Muscle layer of colon (tissue), 2 donors: ENCODE measurements around the gene ARHGAP26.

Source experiments
- H3K27ac ChIP-seq: one replicate; pipeline ENCODE4 v1.7.0; 2013; ENCODE audit warnings: low read depth, mild to moderate bottlenecking, low read length, moderate library complexity
- H3K27me3 ChIP-seq, 2 donors: one replicate each; pipeline ENCODE4 v1.7.0; 2013; ENCODE audit warnings: low read length in 2 of 2, mild to moderate bottlenecking in 2 of 2; ENCODE audit not compliant: insufficient read depth in 2 of 2, control insufficient read depth in 1 of 2
- H3K36me3 ChIP-seq: one replicate; pipeline ENCODE4 v1.7.0; 2013; ENCODE audit warnings: mild to moderate bottlenecking, low read length; ENCODE audit not compliant: insufficient read depth
- H3K4me1 ChIP-seq: one replicate; pipeline ENCODE4 v1.7.0; 2013; ENCODE audit warnings: mild to moderate bottlenecking, low read length; ENCODE audit not compliant: insufficient read depth
- H3K4me3 ChIP-seq, 2 donors: one replicate each; pipeline ENCODE4 v1.7.0; 2013; ENCODE audit warnings: low read length in 2 of 2, low read depth in 1 of 2, mild to moderate bottlenecking in 1 of 2, moderate library complexity in 1 of 2
- H3K9ac ChIP-seq: one replicate; pipeline ENCODE4 v1.7.0; 2013; ENCODE audit warnings: low read length
- H3K9me3 ChIP-seq: one replicate; pipeline ENCODE4 v1.7.0; 2013; ENCODE audit warnings: mild to moderate bottlenecking, low read length
- donor health status: abdominal sarcoma.
- donor health status: Adenocarcinoma of cecum.

ARHGAP26 gene

DNA sequence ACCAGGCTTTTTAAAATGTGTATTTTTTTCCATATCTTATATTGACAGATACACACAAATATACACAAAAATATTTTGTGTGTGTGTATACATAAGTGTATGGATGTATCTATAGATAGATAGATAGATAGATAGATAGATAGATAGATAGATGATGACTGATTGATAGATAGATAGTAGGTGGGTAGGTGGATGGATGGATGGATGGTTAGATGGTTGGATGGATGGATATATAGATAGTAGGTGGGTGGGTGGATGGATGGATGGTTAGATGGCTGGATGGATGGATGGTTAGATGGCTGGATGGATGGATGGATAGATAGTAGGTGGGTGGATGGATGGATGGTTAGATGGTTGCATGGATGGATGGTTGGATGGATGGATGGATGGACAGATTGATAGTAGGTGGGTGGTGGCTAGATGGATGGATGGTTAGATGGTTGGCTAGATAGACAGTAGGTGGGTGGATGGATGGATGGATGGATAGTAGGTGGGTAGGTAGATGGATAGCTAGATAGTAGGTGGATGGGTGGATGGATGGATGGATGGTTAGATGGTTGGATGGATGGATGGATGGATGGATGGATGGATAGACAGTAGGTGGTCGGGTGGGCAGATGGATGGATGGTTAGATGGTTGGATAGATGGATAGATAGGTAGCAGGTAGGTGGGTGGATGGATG lies 477.1 kb downstream of the ARHGAP26 start:
- no peak overlapping the region for H3K4me3 ChIP-seq
- H3K27me3 ChIP-seq, result no peaks in the 10 kb centered on the region
- H3K4me1 ChIP-seq, result peaks cover 18% of the 10 kb centered on the region
- no peak overlapping the region for H3K27ac ChIP-seq
- no peak overlapping the region for H3K9ac ChIP-seq
- no peaks in the 10 kb centered on the region for H3K9me3 ChIP-seq
- no peaks in the 10 kb centered on the region for H3K36me3 ChIP-seq

GRCh38 chr5:143248391-143248790 lies 478.2 kb downstream of the ARHGAP26 start:
- Histone ChIP-seq H3K9ac (no peak overlapping the region), H3K27ac (no peak overlapping the region)

GRCh38 chr5:143248822-143249579 lies 478.8 kb downstream of the ARHGAP26 start:
- Histone ChIP-seq H3K27ac (no peak overlapping the region), H3K4me3 (no peak overlapping the region), H3K36me3 (no peaks in the 10 kb centered on the region), H3K9ac (no peak overlapping the region), H3K9me3 (no peaks in the 10 kb centered on the region), H3K27me3 (no peaks in the 10 kb centered on the region), H3K4me1 (peaks cover 11% of the 10 kb centered on the region)

More at GRCh38 chr5:143248391-143248790, 478.2 kb downstream of the ARHGAP26 start:
- Histone ChIP-seq H3K36me3 (no peaks in the 10 kb centered on the region), H3K27me3 (no peaks in the 10 kb centered on the region), H3K4me3 (no peak overlapping the region), H3K9me3 (no peaks in the 10 kb centered on the region), H3K4me1 (peaks cover 15% of the 10 kb centered on the region)

DNA sequence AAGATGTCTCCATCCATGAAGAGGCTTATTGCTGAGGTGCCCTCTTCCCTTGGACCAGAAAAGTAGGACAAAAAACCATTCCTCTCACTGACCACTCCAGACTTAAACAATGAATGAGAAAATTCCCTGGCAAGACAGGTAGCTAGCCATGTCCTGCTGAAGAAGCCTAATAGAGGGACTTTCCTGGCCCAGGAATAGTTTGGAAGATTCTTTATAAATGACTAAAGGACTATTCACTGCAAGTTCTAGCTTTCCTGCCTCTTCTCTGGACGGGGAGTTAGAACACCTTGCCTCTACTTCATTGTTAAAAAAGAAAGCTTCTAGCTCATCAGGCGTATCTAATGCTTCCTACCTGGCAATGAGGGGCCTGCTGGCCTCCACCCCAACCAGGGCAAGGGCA lies 479.7 kb downstream of the ARHGAP26 start:
- H3K27ac ChIP-seq, result no peak overlapping the region

GRCh38 chr5:143251190-143251589 lies 481.0 kb downstream of the ARHGAP26 start:
- no peaks in the 10 kb centered on the region for H3K9me3 ChIP-seq
- H3K27me3 ChIP-seq, result no peaks in the 10 kb centered on the region
- peaks cover 4% of the 10 kb centered on the region for H3K4me1 ChIP-seq
- H3K27ac ChIP-seq, result no peak overlapping the region
- no peaks in the 10 kb centered on the region for H3K36me3 ChIP-seq
- H3K9ac ChIP-seq, result no peak overlapping the region
- no peak overlapping the region for H3K4me3 ChIP-seq

More for the DNA sequence above, 479.7 kb downstream of the ARHGAP26 start:
- no peaks in the 10 kb centered on the region for H3K9me3 ChIP-seq
- no peak overlapping the region for H3K9ac ChIP-seq
- H3K27me3 ChIP-seq, result no peaks in the 10 kb centered on the region
- H3K4me1 ChIP-seq, result peaks cover 4% of the 10 kb centered on the region
- no peaks in the 10 kb centered on the region for H3K36me3 ChIP-seq
- H3K4me3 ChIP-seq, result no peak overlapping the region

- Histone ChIP-seq H3K36me3 (no peaks in the 10 kb centered on the region), H3K4me1 (peaks cover 4% of the 10 kb centered on the region), H3K4me3 (no peak overlapping the region), H3K27ac (no peak overlapping the region), H3K9me3 (no peaks in the 10 kb centered on the region), H3K27me3 (no peaks in the 10 kb centered on the region), H3K9ac (no peak overlapping the region)
These were observed 481.8 kb downstream of the ARHGAP26 start for GRCh38 chr5:143251946-143252345.

DNA sequence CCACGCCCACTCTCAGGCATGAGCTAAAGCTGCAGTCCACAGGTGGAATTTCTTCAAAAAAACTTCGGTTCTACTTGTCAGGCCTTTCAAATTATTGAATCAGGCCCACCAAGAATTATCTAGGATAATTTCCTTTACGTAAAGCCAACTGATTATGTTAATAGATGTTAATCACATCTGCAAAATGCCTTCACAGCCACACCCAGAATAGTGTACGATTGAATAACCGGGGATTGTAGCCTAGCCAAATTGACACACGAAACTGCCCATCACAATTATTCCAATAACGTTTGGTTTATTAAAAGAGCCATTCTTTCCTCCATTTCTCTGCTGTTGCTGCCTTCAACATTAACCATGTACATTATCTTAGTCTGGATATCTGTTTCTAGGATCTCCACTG lies 484.6 kb downstream of the ARHGAP26 start:
- Histone ChIP-seq H3K9me3 (no peaks in the 10 kb centered on the region), H3K9ac (no peak overlapping the region), H3K4me3 (no peak overlapping the region), H3K27ac (no peak overlapping the region), H3K4me1 (no peaks in the 10 kb centered on the region), H3K27me3 (no peaks in the 10 kb centered on the region), H3K36me3 (no peaks in the 10 kb centered on the region)

DNA sequence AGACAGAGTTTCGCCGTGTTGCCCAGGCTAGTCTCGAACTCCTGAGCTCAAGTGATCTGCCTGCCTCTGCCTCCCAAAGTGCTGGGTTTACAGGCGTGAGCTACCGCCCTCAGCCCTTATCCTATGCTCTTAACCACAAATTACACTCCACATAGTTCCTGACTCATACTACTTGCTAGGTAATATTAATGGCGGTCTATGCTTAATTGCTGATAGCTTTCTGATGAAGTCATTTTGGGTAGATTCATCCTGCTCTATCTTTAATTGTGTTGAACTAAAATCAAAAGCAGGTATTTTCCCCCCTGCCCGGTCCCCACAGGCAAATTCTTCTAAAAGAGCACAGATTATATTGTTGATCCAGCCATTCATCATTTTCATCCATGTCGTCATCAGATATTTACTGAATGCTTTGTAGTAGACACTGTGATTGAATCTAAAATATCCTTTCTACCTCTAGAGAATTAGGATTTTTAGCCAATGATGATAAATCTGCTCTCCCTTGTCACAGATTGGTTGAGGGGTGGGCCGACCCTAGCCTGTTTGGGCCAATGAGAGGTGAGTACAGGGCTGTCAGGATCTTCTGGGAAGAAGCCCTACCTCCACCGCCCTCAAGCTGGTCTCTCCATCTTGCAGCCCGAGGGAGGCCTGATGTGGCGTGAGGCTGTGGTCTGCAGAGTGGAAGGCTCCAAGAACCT lies 488.5 kb downstream of the ARHGAP26 start:
- Histone ChIP-seq H3K27ac (no peak overlapping the region), H3K4me1 (no peaks in the 10 kb centered on the region), H3K27me3 (no peaks in the 10 kb centered on the region), H3K4me3 (no peak overlapping the region), H3K9me3 (no peaks in the 10 kb centered on the region), H3K9ac (no peak overlapping the region), H3K36me3 (no peaks in the 10 kb centered on the region)

- no peaks in the 10 kb centered on the region for H3K9me3 ChIP-seq
- no peaks in the 10 kb centered on the region for H3K27me3 ChIP-seq
- H3K4me3 ChIP-seq, result no peak overlapping the region
- no peaks in the 10 kb centered on the region for H3K4me1 ChIP-seq
- no peak overlapping the region for H3K27ac ChIP-seq
- no peak overlapping the region for H3K9ac ChIP-seq
- no peaks in the 10 kb centered on the region for H3K36me3 ChIP-seq
These were observed 489.1 kb downstream of the ARHGAP26 start for GRCh38 chr5:143259254-143259605.

- H3K27me3 ChIP-seq, result no peaks in the 10 kb centered on the region
These were observed 491.7 kb downstream of the ARHGAP26 start for GRCh38 chr5:143261748-143262392.

More at GRCh38 chr5:143261748-143262392, 491.7 kb downstream of the ARHGAP26 start:
- H3K4me1 ChIP-seq, result no peaks in the 10 kb centered on the region
- H3K9me3 ChIP-seq, result no peaks in the 10 kb centered on the region
- no peak overlapping the region for H3K27ac ChIP-seq
- H3K36me3 ChIP-seq, result no peaks in the 10 kb centered on the region
- H3K4me3 ChIP-seq, result no peak overlapping the region
- no peak overlapping the region for H3K9ac ChIP-seq
